H1 (cell line): Measurements from ENCODE around the gene BRCA1. TPM values are rescaled to one million over a fixed set of nuclear protein-coding genes. Genes with fewer than 3 reads are reported as not detected.

Experiments
- CTCF ChIA-PET: fragments of 300-600 bp; sonication (Branson Sonifier 250); formaldehyde crosslinking; loops from one replicate; lab custom pipeline; 2021; ENCODE audit not compliant: partially characterized antibody; lab: Charles Lee
- POLR2A ChIA-PET: fragments of 300-600 bp; sonication (Branson Sonifier 250); formaldehyde crosslinking; loops from one replicate; lab custom pipeline; 2021; ENCODE audit warnings: inconsistent platforms; ENCODE audit not compliant: partially characterized antibody; lab: Charles Lee
- DNase-seq, 2 experiments: peaks; one replicate each; pipeline versions ENCODE4 v3.0.0 to v3.0.0-alpha.2; 2010 to 2022; ENCODE audit warnings: low spot score in 2 of 2, low read depth in 1 of 2, mixed read lengths in 1 of 2
- FAIRE-seq: peaks from 2 replicates; lab custom pipeline; 2011; peaks lifted over from hg19 to GRCh38; lab: Jason Lieb, UNC
- H2AFZ ChIP-seq: 2 replicates; pipeline ENCODE4 v1.8.1; 2012; ENCODE audit warnings: low read length, inconsistent platforms
- H2AK5ac ChIP-seq: 2 replicates; pipeline ENCODE4 v1.6.1; 2013; ENCODE audit warnings: low read depth, low read length
- H2BK120ac ChIP-seq: replicated peaks from 2 replicates; pipeline ENCODE3; 2013; ENCODE audit warnings: low read depth, low read length, inconsistent platforms
- H2BK12ac ChIP-seq: 2 replicates; pipeline ENCODE4 v1.6.1; 2013; ENCODE audit warnings: low read depth, low read length
- H2BK15ac ChIP-seq: 2 replicates; pipeline ENCODE4 v1.6.1; 2013; ENCODE audit warnings: low read length
- H2BK20ac ChIP-seq: 2 replicates; pipeline ENCODE4 v1.6.1; 2013; ENCODE audit warnings: low read length
- H2BK5ac ChIP-seq: 2 replicates; pipeline ENCODE4 v1.6.1; 2013; ENCODE audit warnings: low read depth, low read length
- H3K14ac ChIP-seq: 2 replicates; pipeline ENCODE4 v1.6.1; 2013; ENCODE audit warnings: inconsistent platforms; ENCODE audit not compliant: insufficient read length
- H3K18ac ChIP-seq: 2 replicates; pipeline ENCODE4 v1.6.1; 2013; ENCODE audit warnings: low read length; ENCODE audit errors: extremely low read depth
- H3K23ac ChIP-seq: 2 replicates; pipeline ENCODE4 v1.6.1; 2013; ENCODE audit warnings: inconsistent platforms; ENCODE audit not compliant: insufficient read length
- H3K23me2 ChIP-seq: 2 replicates; pipeline ENCODE4 v1.6.1; 2013; ENCODE audit warnings: low read depth, low read length
- H3K27ac ChIP-seq: 2 replicates; pipeline ENCODE4 v1.6.1; 2011; ENCODE audit warnings: low read depth, low read length, inconsistent platforms
- H3K27me3 ChIP-seq, 4 experiments: replicated peaks in 1 of 4; 1 replicate in 1 of 4; 2 replicates in 3 of 4; pipeline versions ENCODE4 v1.6.1 to v1.8.1; 2011 to 2013; ENCODE audit warnings: low read length in 3 of 4, mild to moderate bottlenecking in 3 of 4, inconsistent platforms in 2 of 4, mixed read lengths in 2 of 4, moderate library complexity in 1 of 4; ENCODE audit not compliant: control insufficient read depth in 3 of 4, insufficient read depth in 3 of 4; ENCODE audit errors: extremely low read depth in 1 of 4
- H3K36me3 ChIP-seq, 4 experiments: 2 replicates each; pipeline versions ENCODE4 v1.6.1 to v1.8.1; 2011 to 2013; ENCODE audit warnings: mild to moderate bottlenecking in 4 of 4, low read length in 3 of 4, moderate library complexity in 2 of 4, control low read depth in 1 of 4, inconsistent platforms in 1 of 4; ENCODE audit not compliant: insufficient read depth in 4 of 4, control insufficient read depth in 2 of 4
- H3K4ac ChIP-seq: replicated peaks from 2 replicates; pipeline ENCODE3; 2013; ENCODE audit warnings: low read length, low read depth, mixed read lengths, inconsistent platforms; ENCODE audit not compliant: insufficient read length
- H3K4me1 ChIP-seq, 4 experiments: replicated peaks in 1 of 4; 1 replicate in 1 of 4; 2 replicates in 3 of 4; pipeline versions ENCODE4 v1.6.1 to v1.8.1; 2011 to 2013; ENCODE audit warnings: low read length in 3 of 4, inconsistent platforms in 2 of 4, mixed read lengths in 1 of 4; ENCODE audit not compliant: insufficient read depth in 4 of 4, control insufficient read depth in 3 of 4
- H3K4me2 ChIP-seq, 2 experiments: 2 replicates each; pipeline versions ENCODE4 v1.6.1 to v1.8.1; 2011 to 2013; ENCODE audit warnings: low read depth in 2 of 2, low read length in 2 of 2, control low read depth in 1 of 2, inconsistent platforms in 1 of 2, mild to moderate bottlenecking in 1 of 2; ENCODE audit not compliant: insufficient read depth in 1 of 2
- H3K4me3 ChIP-seq, 4 experiments: fragments of 200-600, 300-600 bp in 1 of 4; sonication (generic), shearing (Covaris generic), sonication (Bioruptor Twin) in 1 of 4; 2 replicates each; pipeline versions ENCODE4 v1.5.1 to v1.8.1; 2011 to 2016; ENCODE audit warnings: low read length in 4 of 4, low read depth in 3 of 4, control low read depth in 2 of 4, inconsistent platforms in 2 of 4, mild to moderate bottlenecking in 2 of 4, mixed read lengths in 1 of 4, moderate library complexity in 1 of 4; ENCODE audit not compliant: insufficient read depth in 2 of 4; ENCODE audit errors: extremely low read depth in 1 of 4
- H3K56ac ChIP-seq: replicated peaks from 2 replicates; pipeline ENCODE3; 2013; ENCODE audit warnings: low read depth, mild to moderate bottlenecking, mixed read lengths, low read length, inconsistent platforms; ENCODE audit not compliant: insufficient read length
- H3K79me1 ChIP-seq: 2 replicates; pipeline ENCODE4 v1.6.1; 2013; ENCODE audit warnings: low read depth, low read length, control low read depth
- H3K79me2 ChIP-seq, 2 experiments: 2 replicates each; pipeline versions ENCODE4 v1.6.1 to v1.8.1; 2012 to 2013; ENCODE audit warnings: low read length in 2 of 2, mild to moderate bottlenecking in 2 of 2, inconsistent platforms in 1 of 2; ENCODE audit not compliant: insufficient read depth in 2 of 2, control insufficient read depth in 1 of 2
- H3K9ac ChIP-seq, 4 experiments: replicated peaks in 1 of 4; 1 replicate in 1 of 4; 2 replicates in 3 of 4; pipeline versions ENCODE4 v1.6.1 to v1.8.1; 2011 to 2013; ENCODE audit warnings: low read depth in 3 of 4, low read length in 3 of 4, control low read depth in 2 of 4, mild to moderate bottlenecking in 2 of 4, moderate library complexity in 2 of 4, inconsistent platforms in 1 of 4; ENCODE audit errors: extremely low read depth in 1 of 4
- H3K9me3 ChIP-seq, 2 experiments: 2 replicates each; pipeline versions ENCODE4 v1.6.1 to v1.8.1; 2012 to 2013; ENCODE audit warnings: mild to moderate bottlenecking in 2 of 2, moderate library complexity in 2 of 2, control low read depth in 1 of 2, inconsistent platforms in 1 of 2, low read depth in 1 of 2, low read length in 1 of 2, mixed read lengths in 1 of 2; ENCODE audit not compliant: insufficient read depth in 2 of 2
- H4K20me1 ChIP-seq, 2 experiments: replicated peaks in 1 of 2; 2 replicates each; pipeline versions ENCODE3 to v1.8.1; 2011 to 2013; ENCODE audit warnings: inconsistent platforms in 2 of 2, low read length in 2 of 2, mild to moderate bottlenecking in 1 of 2; ENCODE audit not compliant: insufficient read depth in 2 of 2, control insufficient read depth in 1 of 2
- H4K5ac ChIP-seq: 2 replicates; pipeline ENCODE4 v1.6.1; 2013; ENCODE audit warnings: low read length, low read depth, mixed read lengths, inconsistent platforms; ENCODE audit not compliant: insufficient read length
- H4K8ac ChIP-seq: 2 replicates; pipeline ENCODE4 v1.8.0; 2013; ENCODE audit warnings: mild to moderate bottlenecking, moderate library complexity, low read length, inconsistent platforms; ENCODE audit not compliant: insufficient read depth; ENCODE audit errors: extremely low read depth
- H4K91ac ChIP-seq: replicated peaks from 2 replicates; pipeline ENCODE3; 2013; ENCODE audit warnings: low read length, mixed read lengths, inconsistent platforms; ENCODE audit not compliant: insufficient read length
- ASH2L ChIP-seq: fragments of 200-600, 300-600 bp; sonication (generic); IDR thresholded peaks from one replicate; pipeline ENCODE4 v1.7.1; 2017; ENCODE audit warnings: low read length
- ATF3 ChIP-seq: IDR thresholded peaks from 2 replicates; pipeline ENCODE4 v1.6.1; 2011; ENCODE audit warnings: low read depth, mild to moderate bottlenecking, low read length; ENCODE audit not compliant: insufficient read depth
- CBX5 ChIP-seq: fragments of 300-800, 300-1000 bp; sonication (generic); IDR thresholded peaks from 2 replicates; pipeline ENCODE4 v1.7.1; 2016; ENCODE audit warnings: antibody characterized with exemption, low read length, low read depth
- CREB1 ChIP-seq: IDR thresholded peaks from 2 replicates; pipeline ENCODE4 v1.6.1; 2012; ENCODE audit warnings: inconsistent platforms
- EGR1 ChIP-seq: IDR thresholded peaks from 2 replicates; pipeline ENCODE4 v1.6.1; 2011; ENCODE audit warnings: low read depth, low read length, borderline replicate concordance
- HDAC2 ChIP-seq, 2 experiments: fragments of 300-600 bp in 1 of 2; sonication (generic) in 1 of 2; IDR thresholded peaks; 2 replicates each; pipeline ENCODE4 v1.6.1; 2011 to 2012; ENCODE audit warnings: low read depth in 2 of 2, low read length in 2 of 2, mild to moderate bottlenecking in 2 of 2, moderate library complexity in 2 of 2, borderline replicate concordance in 1 of 2, inconsistent platforms in 1 of 2
- KDM5A ChIP-seq: fragments of 200-600 bp; IDR thresholded peaks from 2 replicates; pipeline ENCODE4 v1.7.1; 2012; ENCODE audit warnings: mild to moderate bottlenecking, low read length, inconsistent platforms, mixed read lengths
- PHF8 ChIP-seq: fragments of 200-600 bp; sonication (generic); conservative IDR thresholded peaks from 2 replicates; pipeline ENCODE4 v1.7.1; 2012; ENCODE audit warnings: low read depth, mild to moderate bottlenecking, inconsistent platforms, low read length, moderate library complexity
- RAD21 ChIP-seq, 2 experiments: IDR thresholded peaks in 1 of 2; conservative IDR thresholded peaks in 1 of 2; 2 replicates each; pipeline ENCODE4 v1.6.1; 2011; ENCODE audit warnings: low read depth in 2 of 2, low read length in 2 of 2, improper control_type of control experiment in 1 of 2, inconsistent platforms in 1 of 2, mild to moderate bottlenecking in 1 of 2, moderate library complexity in 1 of 2
- SP1 ChIP-seq: IDR thresholded peaks from 2 replicates; pipeline ENCODE4 v1.6.1; 2011; ENCODE audit warnings: low read depth, low read length
- SUZ12 ChIP-seq: fragments of 200-600 bp; sonication (generic); IDR thresholded peaks from 2 replicates; pipeline ENCODE4 v1.6.1; 2012; ENCODE audit warnings: mild to moderate bottlenecking, inconsistent platforms, low read length, moderate library complexity, mixed read lengths
- TBP ChIP-seq: IDR thresholded peaks from 2 replicates; pipeline ENCODE4 v1.6.1; 2011; ENCODE audit warnings: low read depth, low read length, improper control_type of control experiment
- TCF12 ChIP-seq: IDR thresholded peaks from 2 replicates; pipeline ENCODE4 v1.6.1; 2011; ENCODE audit warnings: low read depth, mild to moderate bottlenecking, low read length
- TEAD4 ChIP-seq: IDR thresholded peaks from 2 replicates; pipeline ENCODE4 v1.6.1; 2012; ENCODE audit warnings: low read depth, low read length, inconsistent platforms, mixed read lengths
- ZNF274 ChIP-seq: IDR thresholded peaks from 2 replicates; pipeline ENCODE4 v1.7.0; 2012; ENCODE audit warnings: low read length, borderline replicate concordance; ENCODE audit errors: extremely low read depth
- polyA plus RNA-seq, 7 experiments: library from polyadenylated mRNA; depleted of rRNA in 3 of 7; stranded (reverse) in 5 of 7; unstranded in 2 of 7; fragments of >200 nt in 5 of 7; fragments of 200-250 nt in 2 of 7; gene quantifications; 1 replicate in 5 of 7; 2 replicates in 1 of 7; 4 replicates in 1 of 7; pipeline versions ENCODE4 v1.2.1 to v1.2.3, GENCODE V29; 2011 to 2013; ENCODE audit warnings: missing spikeins in 2 of 7, mixed read lengths in 2 of 7
- total RNA-seq: library from RNA; stranded (reverse); fragmentation: NEBNext Ultra II Directional; extraction: Animal tissue kit (Norgen Biotek cat#: 25700); gene quantifications from 2 replicates; pipeline ENCODE4 v1.2.1, GENCODE V29; 2021

Gene BRCA1
- total and polyA plus RNA-seq, 2 of the 8 experiments (the other 6 are each of a cell fraction or from before 2014, with no cell fraction given): 30.7 to 39.2 TPM

- Histone ChIP-seq H2BK120ac (no peak overlapping the region), H3K14ac (no peak overlapping the region), H2AFZ (no peak overlapping the region), H2BK15ac (no peak overlapping the region), H4K91ac (no peak overlapping the region), H2BK20ac (no peak overlapping the region), H4K5ac (no peak overlapping the region), H2BK5ac (no peak overlapping the region), H3K4me3 (no peak overlapping the region), H4K20me1 (no peaks in the 10 kb centered on the region), H3K79me1 (no peaks in the 10 kb centered on the region), H3K56ac (no peak overlapping the region), H2BK12ac (no peak overlapping the region), H3K23ac (no peak overlapping the region), H3K79me2 (no peaks in the 10 kb centered on the region), H3K4ac (no peak overlapping the region), H2AK5ac (no peak overlapping the region), H3K36me3 (peaks cover 0 to 21% (median 4%) of the 10 kb centered on the region in 4 experiments; a peak in 4 of 8 replicates), H4K8ac (no peak overlapping the region), H3K27me3 (no peaks in the 10 kb centered on the region), H3K4me2 (no peak overlapping the region), H3K23me2 (no peaks in the 10 kb centered on the region), H3K4me1 (no peaks in the 10 kb centered on the region), H3K9ac (no peak overlapping the region), H3K9me3 (no peaks in the 10 kb centered on the region), H3K27ac (no peak overlapping the region), H3K18ac (no peak overlapping the region)
- FAIRE-seq (no peak), DNase-seq (no peak)
- CTCF ChIA-PET: interaction anchor here (0.5 kb wide), 1 partner anchor 98 kb away, joined by 3 read pairs; no protein-coding TSS in a partner anchor
- POLR2A ChIA-PET: no interaction called here
- TF ChIP-seq CREB1 (no peak), EGR1 (no peak), TEAD4 (no peak), SUZ12 (no peak), HDAC2 (IDR thresholded peaks at IDR 0.05; ENCODE audit: borderline replicate concordance in 1 of 2, low read depth in 2 of 2, low read length in 2 of 2) (no peak), RAD21 (IDR thresholded peaks at IDR 0.05 in 1 of 2, conservative IDR thresholded peaks at IDR 0.05 in 1 of 2; ENCODE audit: low read depth in 2 of 2, low read length in 2 of 2) (no peak), ASH2L (no peak), PHF8 (no peak), KDM5A (no peak), TCF12 (no peak), TBP (no peak), ATF3 (no peak), ZNF274 (no peak), CBX5 (no peak), SP1 (no peak)
These were observed 20.0 kb downstream of the BRCA1 start for GRCh38 chr17:43105146-43105545.
